PC-3 (cell line): ENCODE results near the gene C14orf132.

ENCODE experiments used
- EZH2phosphoT487 ChIP-seq: fragments of 300-600 bp; sonication (generic); IDR thresholded peaks from 2 replicates; pipeline ENCODE4 v1.6.1; 2018; ENCODE audit warnings: mild to moderate bottlenecking, antibody characterized with exemption, low read length, borderline replicate concordance
- TF ChIP-seq, protein P1 (sequence below): fragments of 300-600 bp; sonication (generic); conservative IDR thresholded peaks from 2 replicates; pipeline ENCODE4 v1.5.1; 2017; ENCODE audit warnings: antibody characterized with exemption, low read depth, mild to moderate bottlenecking, low read length

DNA sequence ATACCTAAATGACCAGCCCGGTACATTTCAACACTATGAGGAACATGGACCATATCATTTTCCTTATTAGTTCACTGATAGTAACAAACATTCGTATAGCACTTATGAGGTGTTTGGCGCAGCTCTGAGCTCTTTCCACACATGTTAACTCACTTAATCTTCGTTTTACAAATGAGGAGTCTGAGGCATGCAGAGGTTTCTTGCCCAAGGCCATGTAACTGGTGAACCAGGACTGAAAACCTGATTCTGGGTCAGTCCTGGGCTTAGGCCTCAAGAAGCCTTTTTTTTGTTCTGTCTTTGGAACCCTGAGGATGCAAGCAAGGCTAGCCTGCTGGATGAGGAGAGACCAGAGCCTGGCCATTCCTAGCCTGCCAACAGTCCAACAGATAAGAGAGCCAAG, 55.0 kb downstream of the C14orf132 start:
- TF ChIP-seq, protein P1, sequence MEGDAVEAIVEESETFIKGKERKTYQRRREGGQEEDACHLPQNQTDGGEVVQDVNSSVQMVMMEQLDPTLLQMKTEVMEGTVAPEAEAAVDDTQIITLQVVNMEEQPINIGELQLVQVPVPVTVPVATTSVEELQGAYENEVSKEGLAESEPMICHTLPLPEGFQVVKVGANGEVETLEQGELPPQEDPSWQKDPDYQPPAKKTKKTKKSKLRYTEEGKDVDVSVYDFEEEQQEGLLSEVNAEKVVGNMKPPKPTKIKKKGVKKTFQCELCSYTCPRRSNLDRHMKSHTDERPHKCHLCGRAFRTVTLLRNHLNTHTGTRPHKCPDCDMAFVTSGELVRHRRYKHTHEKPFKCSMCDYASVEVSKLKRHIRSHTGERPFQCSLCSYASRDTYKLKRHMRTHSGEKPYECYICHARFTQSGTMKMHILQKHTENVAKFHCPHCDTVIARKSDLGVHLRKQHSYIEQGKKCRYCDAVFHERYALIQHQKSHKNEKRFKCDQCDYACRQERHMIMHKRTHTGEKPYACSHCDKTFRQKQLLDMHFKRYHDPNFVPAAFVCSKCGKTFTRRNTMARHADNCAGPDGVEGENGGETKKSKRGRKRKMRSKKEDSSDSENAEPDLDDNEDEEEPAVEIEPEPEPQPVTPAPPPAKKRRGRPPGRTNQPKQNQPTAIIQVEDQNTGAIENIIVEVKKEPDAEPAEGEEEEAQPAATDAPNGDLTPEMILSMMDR, result no peak
- TF ChIP-seq EZH2phosphoT487, result no peak
